Endodermal cell (in vitro differentiated cells): ENCODE data around the gene CLIP4. TPM values are rescaled to one million over a fixed set of nuclear protein-coding genes. Genes with fewer than 3 reads are reported as not detected.

Experiments used
- DNase-seq: peaks from one replicate; pipeline ENCODE4 v3.0.0-alpha.2; 2017
- H3K27ac ChIP-seq: 2 replicates; pipeline ENCODE4 v1.5.1; 2013; ENCODE audit warnings: mild to moderate bottlenecking, low read depth, low read length, moderate library complexity
- H3K27me3 ChIP-seq: 2 replicates; pipeline ENCODE4 v1.6.1; 2013; ENCODE audit warnings: mild to moderate bottlenecking, low read length, moderate library complexity; ENCODE audit not compliant: insufficient read depth, control insufficient read depth, poor library complexity, severe bottlenecking
- H3K36me3 ChIP-seq: 2 replicates; pipeline ENCODE4 v1.7.0; 2013; ENCODE audit warnings: mild to moderate bottlenecking, low read length, moderate library complexity; ENCODE audit not compliant: control insufficient read depth, insufficient read depth
- H3K4me1 ChIP-seq: one replicate; pipeline ENCODE4 v1.7.0; 2013; ENCODE audit warnings: low read length; ENCODE audit not compliant: control insufficient read depth, insufficient read depth
- H3K4me3 ChIP-seq: 2 replicates; pipeline ENCODE4 v1.5.1; 2013; ENCODE audit warnings: mild to moderate bottlenecking, low read length, moderate library complexity
- H3K9ac ChIP-seq: 2 replicates; pipeline ENCODE4 v1.6.1; 2013; ENCODE audit warnings: mild to moderate bottlenecking, low read length, moderate library complexity; ENCODE audit not compliant: poor library complexity, severe bottlenecking; ENCODE audit errors: extremely low read depth
- H3K9me3 ChIP-seq: 2 replicates; pipeline ENCODE4 v1.6.1; 2013; ENCODE audit warnings: mild to moderate bottlenecking, low read length, moderate library complexity; ENCODE audit not compliant: control insufficient read depth
- H3K27ac Mint-ChIP-seq: 2 replicates; pipeline ENCODE4 v1.8.0; 2020; ENCODE audit warnings: mixed read lengths
- H3K27me3 Mint-ChIP-seq: 2 replicates; pipeline ENCODE4 v1.8.0; 2021; ENCODE audit warnings: mild to moderate bottlenecking, mixed read lengths; ENCODE audit not compliant: insufficient read depth
- H3K36me3 Mint-ChIP-seq: 2 replicates; pipeline ENCODE4 v1.8.0; 2020; ENCODE audit warnings: low read depth, mixed read lengths
- H3K4me1 Mint-ChIP-seq: 2 replicates; pipeline ENCODE4 v1.8.0; 2020; ENCODE audit warnings: mixed read lengths
- H3K4me3 Mint-ChIP-seq: 2 replicates; pipeline ENCODE4 v1.8.0; 2020; ENCODE audit warnings: mild to moderate bottlenecking, moderate library complexity, mixed read lengths
- H3K9me3 Mint-ChIP-seq: 2 replicates; pipeline ENCODE4 v1.8.0; 2020; ENCODE audit warnings: mild to moderate bottlenecking, mixed read lengths
- CTCF ChIP-seq: fragments of 200-600 bp; sonication (generic); conservative IDR thresholded peaks from 2 replicates; pipeline ENCODE4 v1.5.0; 2021; ENCODE audit warnings: antibody characterized with exemption, mild to moderate bottlenecking
- WGBS, 2 experiments: methylation state at CpG; one replicate each; pipeline versions ENCODE4 v1.1.5 to v1.1.7; 2013; ENCODE audit warnings: missing lambda C conversion rate in 2 of 2, mixed read lengths in 1 of 2; ENCODE audit not compliant: insufficient coverage in 1 of 2, insufficient read length in 1 of 2; 5-methylcytosine and 5-hydroxymethylcytosine counted together
- total RNA-seq, 2 donors: library from RNA; stranded (reverse); fragmentation: NEBNext Ultra II Directional in 1 of 2; extraction: Animal tissue kit (Norgen Biotek cat#: 25700) in 1 of 2; gene quantifications; 2 replicates in 1 of 2; 3 replicates in 1 of 2; pipeline ENCODE4 v1.2.1, GENCODE V29; 2021

CLIP4 gene
- total RNA-seq, 2 donors from 2014 or later, result 8.0 to 10.9 TPM

GRCh38 chr2:29113027-29113686 lies 2.1 kb upstream of the CLIP4 start:
- Histone ChIP-seq H3K9me3 (no peaks in the 10 kb centered on the region), H3K9ac (no peak overlapping the region), H3K4me1 (peaks cover 3% of the 10 kb centered on the region), H3K27ac (no peak overlapping the region), H3K27me3 (peaks cover 25% of the 10 kb centered on the region), H3K4me3 (no peak overlapping the region), H3K36me3 (no peaks in the 10 kb centered on the region)
- Mint-ChIP-seq H3K27me3 (peaks cover 56% of the 10 kb centered on the region), H3K36me3 (no peaks in the 10 kb centered on the region), H3K9me3 (no peaks in the 10 kb centered on the region), H3K4me1 (peaks cover 11% of the 10 kb centered on the region), H3K4me3 (no peak overlapping the region), H3K27ac (no peak overlapping the region)
- no peak for DNase-seq
- no peak for TF ChIP-seq CTCF
- WGBS, 2 experiments, result 89 to 93% methylated on average over 5 of the region's 5 CpGs

- H3K4me3 Mint-ChIP-seq, result peak overlapping the region; percentile 62
- peaks cover 11% of the 10 kb centered on the region for H3K4me1 Mint-ChIP-seq
- Histone ChIP-seq H3K4me1 (peaks cover 3% of the 10 kb centered on the region), H3K9me3 (no peaks in the 10 kb centered on the region), H3K27me3 (peaks cover 25% of the 10 kb centered on the region), H3K36me3 (no peaks in the 10 kb centered on the region), H3K4me3 (no peak overlapping the region), H3K9ac (no peak overlapping the region), H3K27ac (no peak overlapping the region)
- H3K27me3 Mint-ChIP-seq, result peaks cover 59% of the 10 kb centered on the region
- no peaks in the 10 kb centered on the region for H3K36me3 Mint-ChIP-seq
- H3K9me3 Mint-ChIP-seq, result no peaks in the 10 kb centered on the region
- WGBS, 2 experiments, result 86 to 94% methylated on average over 2 to 4 of the region's 4 CpGs
- H3K27ac Mint-ChIP-seq, result no peak overlapping the region
- no peak for TF ChIP-seq CTCF
- no peak for DNase-seq
Measured at GRCh38 chr2:29113891-29114321, 1.3 kb upstream of the CLIP4 start.

GRCh38 chr2:29114586-29114945 lies 649 bp upstream of the CLIP4 start:
- Histone ChIP-seq H3K27ac (no peak overlapping the region), H3K27me3 (peaks cover 25% of the 10 kb centered on the region), H3K9ac (no peak overlapping the region), H3K4me1 (peaks cover 3% of the 10 kb centered on the region), H3K9me3 (no peaks in the 10 kb centered on the region), H3K36me3 (no peaks in the 10 kb centered on the region), H3K4me3 (no peak overlapping the region)
- no peak for TF ChIP-seq CTCF
- Mint-ChIP-seq H3K4me1 (peaks cover 11% of the 10 kb centered on the region), H3K4me3 (peak overlapping the region; percentile 62), H3K27me3 (peaks cover 63% of the 10 kb centered on the region), H3K9me3 (no peaks in the 10 kb centered on the region), H3K36me3 (no peaks in the 10 kb centered on the region), H3K27ac (no peak overlapping the region)
- WGBS, 2 experiments, result 89 to 92% methylated on average over 9 to 10 of the region's 10 CpGs
- no peak for DNase-seq
